Keratinocyte (primary cell): ENCODE results near the gene TCHP.

Source experiments
- CTCF ChIP-seq, 3 experiments: IDR thresholded peaks in 1 of 3; conservative IDR thresholded peaks in 1 of 3; optimal IDR thresholded peaks in 1 of 3; 2 replicates in 2 of 3; 3 replicates in 1 of 3; pipeline versions ENCODE3 to v1.5.1; 2011; ENCODE audit warnings: low read length in 3 of 3, mild to moderate bottlenecking in 3 of 3, moderate library complexity in 2 of 3, control low read depth in 1 of 3, inconsistent platforms in 1 of 3; ENCODE audit not compliant: insufficient read depth in 2 of 3; ENCODE audit errors: extremely low read depth in 1 of 3
- EZH2 ChIP-seq: IDR thresholded peaks from one replicate; pipeline ENCODE4 v1.6.1; 2012; ENCODE audit warnings: inconsistent platforms, mild to moderate bottlenecking, low read length, moderate library complexity

- no peak for TF ChIP-seq CTCF (optimal IDR thresholded peaks at IDR 0.05 in 1 of 3, IDR thresholded peaks at IDR 0.05 in 1 of 3, conservative IDR thresholded peaks at IDR 0.05 in 1 of 3; ENCODE audit: extremely low read depth in 1 of 3, insufficient read depth in 2 of 3, low read length in 3 of 3)
- no peak for TF ChIP-seq EZH2
These were observed 28.1 kb downstream of the TCHP start for GRCh38 chr12:109928058-109928656.
